ENCODE data around the gene PRKG1. TPM values are rescaled to one million over a fixed set of nuclear protein-coding genes. Genes with fewer than 3 reads are reported as not detected.

PRKG1 gene
- polyA plus RNA-seq, 3 donors, result 12.9 to 15.4 (median 13.7) TPM

GRCh38 chr10:52063159-52063558 is 988.9 kb downstream of the PRKG1 start:
- DNase-seq (ENCODE audit: low read depth in 3 of 3, low spot score in 2 of 3), result no peak

- no peak for DNase-seq (ENCODE audit: low read depth in 3 of 3, low spot score in 2 of 3)
These were observed 990.0 kb downstream of the PRKG1 start for GRCh38 chr10:52064084-52064845.

- no peak for DNase-seq (ENCODE audit: low read depth in 3 of 3, low spot score in 2 of 3)
These were observed 992.1 kb downstream of the PRKG1 start for GRCh38 chr10:52066383-52066782.

GRCh38 chr10:52068485-52068884 is 994.2 kb downstream of the PRKG1 start:
- no peak for DNase-seq (ENCODE audit: low read depth in 3 of 3, low spot score in 2 of 3)

- DNase-seq (ENCODE audit: low read depth in 3 of 3, low spot score in 2 of 3), result no peak
These were observed 997.5 kb downstream of the PRKG1 start for GRCh38 chr10:52071814-52072213.

- DNase-seq (ENCODE audit: low read depth in 3 of 3, low spot score in 2 of 3), result no peak
These were observed 1000.3 kb downstream of the PRKG1 start for GRCh38 chr10:52074505-52075026.

GRCh38 chr10:52077814-52078213 is 1003.5 kb downstream of the PRKG1 start:
- no peak for DNase-seq (ENCODE audit: low read depth in 3 of 3, low spot score in 2 of 3)

GRCh38 chr10:52078397-52078937 is 1004.2 kb downstream of the PRKG1 start:
- DNase-seq (ENCODE audit: low read depth in 3 of 3, low spot score in 2 of 3), result no peak

- no peak for DNase-seq (ENCODE audit: low read depth in 3 of 3, low spot score in 2 of 3)
These were observed 1008.0 kb downstream of the PRKG1 start for GRCh38 chr10:52082307-52082706.

- DNase-seq (ENCODE audit: low read depth in 3 of 3, low spot score in 2 of 3), result no peak
These were observed 1009.1 kb downstream of the PRKG1 start for GRCh38 chr10:52083422-52083821.

GRCh38 chr10:52092390-52092789 is 1018.1 kb downstream of the PRKG1 start:
- DNase-seq (ENCODE audit: low read depth in 3 of 3, low spot score in 2 of 3), result no peak

- DNase-seq (ENCODE audit: low read depth in 3 of 3, low spot score in 2 of 3), result no peak
These were observed 1023.8 kb downstream of the PRKG1 start for GRCh38 chr10:52098130-52098529.

GRCh38 chr10:52099026-52099600 is 1024.8 kb downstream of the PRKG1 start:
- no peak for DNase-seq (ENCODE audit: low read depth in 3 of 3, low spot score in 2 of 3)

- DNase-seq (ENCODE audit: low read depth in 3 of 3, low spot score in 2 of 3), result no peak
These were observed 1025.8 kb downstream of the PRKG1 start for GRCh38 chr10:52100011-52100547.

GRCh38 chr10:52105301-52105700 is 1031.0 kb downstream of the PRKG1 start:
- no peak for DNase-seq (ENCODE audit: low read depth in 3 of 3, low spot score in 2 of 3)

- DNase-seq (ENCODE audit: low read depth in 3 of 3, low spot score in 2 of 3), result no peak
These were observed 1031.7 kb downstream of the PRKG1 start for GRCh38 chr10:52106011-52106410.

GRCh38 chr10:52106899-52107298 is 1032.6 kb downstream of the PRKG1 start:
- no peak for DNase-seq (ENCODE audit: low read depth in 3 of 3, low spot score in 2 of 3)

GRCh38 chr10:52108236-52108635 is 1033.9 kb downstream of the PRKG1 start:
- no peak for DNase-seq (ENCODE audit: low read depth in 3 of 3, low spot score in 2 of 3)

- DNase-seq (ENCODE audit: low read depth in 3 of 3, low spot score in 2 of 3), result no peak
These were observed 1036.3 kb downstream of the PRKG1 start for GRCh38 chr10:52110576-52110975.

- no peak for DNase-seq (ENCODE audit: low read depth in 3 of 3, low spot score in 2 of 3)
These were observed 1037.0 kb downstream of the PRKG1 start for GRCh38 chr10:52111101-52111891.

GRCh38 chr10:52115823-52116222 is 1041.5 kb downstream of the PRKG1 start:
- DNase-seq (ENCODE audit: low read depth in 3 of 3, low spot score in 2 of 3), result no peak

Measured in right renal cortex interstitium (tissue), 3 donors.